ENCODE results near the gene SUFU. TPM values are rescaled to one million over a fixed set of nuclear protein-coding genes. Genes with fewer than 3 reads are reported as not detected.

Gene SUFU
- total and polyA plus RNA-seq, 2 of the 8 experiments (the other 6 are each of a cell fraction or from before 2014, with no cell fraction given) = 7.0 to 10.8 TPM

GRCh38 chr10:102634686-102635085 lies 130.9 kb downstream of the SUFU start (continued):
- TF ChIP-seq TBP (IDR thresholded peaks at IDR 0.05; ENCODE audit: low read depth, low read length) = no peak
- TF ChIP-seq GABPA (IDR thresholded peaks at IDR 0.05; ENCODE audit: borderline replicate concordance, insufficient read depth, low read length) = no peak
- no peak for TF ChIP-seq YY1 (IDR thresholded peaks at IDR 0.05; ENCODE audit: low read depth, low read length)

Data from H1 (cell line).